HepG2 (cell line): ENCODE data around the gene FMNL1. TPM values are rescaled to one million over a fixed set of nuclear protein-coding genes. Genes with fewer than 3 reads are reported as not detected.

Source experiments
- AHR ChIP-seq: IDR thresholded peaks from 2 replicates; pipeline ENCODE4 v1.6.1; 2018; ENCODE audit warnings: missing genetic modification reagents, missing compliant biosample characterization
- ATF7 ChIP-seq, 2 experiments: fragments of 450-650 bp in 1 of 2; sonication (generic) in 1 of 2; formaldehyde crosslinking in 1 of 2; IDR thresholded peaks; 2 replicates each; pipeline versions ENCODE4 v1.4.0 to v1.6.1; 2016 to 2020; ENCODE audit warnings: antibody characterized with exemption in 1 of 2, mild to moderate bottlenecking in 1 of 2, missing genetic modification reagents in 1 of 2
- ATRX ChIP-seq: sonication (generic); formaldehyde crosslinking; IDR thresholded peaks from 2 replicates; pipeline ENCODE4 v1.4.0; 2020; ENCODE audit warnings: missing genetic modification reagents, borderline replicate concordance
- BRF2 ChIP-seq: sonication (generic); formaldehyde crosslinking; IDR thresholded peaks from 2 replicates; pipeline ENCODE4 v1.8.1; 2022; ENCODE audit warnings: mild to moderate bottlenecking, missing genetic modification reagents
- CBFB ChIP-seq: sonication (generic); formaldehyde crosslinking; IDR thresholded peaks from 2 replicates; pipeline ENCODE4 v1.4.0; 2020; ENCODE audit warnings: missing genetic modification reagents
- FOXK2 ChIP-seq: fragments of 450-650 bp; IDR thresholded peaks from 2 replicates; pipeline ENCODE4 v1.6.1; 2016
- GZF1 ChIP-seq: sonication (generic); formaldehyde crosslinking; IDR thresholded peaks from 2 replicates; pipeline ENCODE4 v1.5.1; 2020; ENCODE audit warnings: mild to moderate bottlenecking, missing genetic modification reagents
- IRF9 ChIP-seq: sonication (generic); formaldehyde crosslinking; IDR thresholded peaks from 2 replicates; pipeline ENCODE4 v1.8.0; 2022; ENCODE audit warnings: missing genetic modification reagents, mild to moderate bottlenecking, borderline replicate concordance
- KDM5A ChIP-seq: fragments of 200-600 bp; sonication (generic); IDR thresholded peaks from 2 replicates; pipeline ENCODE4 v1.7.0; 2018; ENCODE audit warnings: antibody characterized with exemption, mild to moderate bottlenecking, low read length, borderline replicate concordance
- MAFK ChIP-seq, 2 experiments: IDR thresholded peaks in 1 of 2; conservative IDR thresholded peaks in 1 of 2; 2 replicates each; pipeline ENCODE4 v1.6.1; 2011; ENCODE audit warnings: improper control_type of control experiment in 2 of 2, low read length in 2 of 2
- MBNL3 ChIP-seq: fragments of 250-450 bp; sonication (Bioruptor Pico); conservative IDR thresholded peaks from 2 replicates; pipeline ENCODE4 v1.8.0; 2022; ENCODE audit warnings: mild to moderate bottlenecking, inconsistent platforms
- MTF2 ChIP-seq: sonication (generic); formaldehyde crosslinking; IDR thresholded peaks from 2 replicates; pipeline ENCODE4 v1.5.0; 2020; ENCODE audit warnings: missing genetic modification reagents, borderline replicate concordance
- NCOA2 ChIP-seq: sonication (generic); formaldehyde crosslinking; IDR thresholded peaks from 2 replicates; pipeline ENCODE4 v1.8.0; 2022; ENCODE audit warnings: inconsistent platforms
- NCOA5 ChIP-seq: sonication (generic); formaldehyde crosslinking; IDR thresholded peaks from 2 replicates; pipeline ENCODE4 v1.4.0; 2020; ENCODE audit warnings: missing genetic modification reagents
- PAWR ChIP-seq: sonication (generic); formaldehyde crosslinking; IDR thresholded peaks from 2 replicates; pipeline ENCODE4 v1.4.0; 2020; ENCODE audit warnings: missing genetic modification reagents, mild to moderate bottlenecking, borderline replicate concordance
- RELA ChIP-seq: sonication (generic); formaldehyde crosslinking; IDR thresholded peaks from 2 replicates; pipeline ENCODE4 v1.4.0; 2020; ENCODE audit warnings: missing genetic modification reagents
- RFX3 ChIP-seq: IDR thresholded peaks from 2 replicates; pipeline ENCODE4 v1.6.1; 2016; ENCODE audit warnings: missing biosample characterization, missing genetic modification reagents
- RXRA ChIP-seq: sonication (generic); formaldehyde crosslinking; IDR thresholded peaks from 2 replicates; pipeline ENCODE4 v1.5.1; 2020; ENCODE audit warnings: missing genetic modification reagents
- SALL1 ChIP-seq: sonication (generic); formaldehyde crosslinking; IDR thresholded peaks from 2 replicates; pipeline ENCODE4 v1.8.0; 2022; ENCODE audit warnings: mild to moderate bottlenecking, missing genetic modification reagents
- SOX5 ChIP-seq: IDR thresholded peaks from 2 replicates; pipeline ENCODE4 v1.6.1; 2016; ENCODE audit warnings: borderline replicate concordance
- STAG1 ChIP-seq: sonication (generic); formaldehyde crosslinking; IDR thresholded peaks from 2 replicates; pipeline ENCODE4 v1.4.0; 2020; ENCODE audit warnings: missing genetic modification reagents
- ZBTB37 ChIP-seq: sonication (generic); formaldehyde crosslinking; IDR thresholded peaks from 2 replicates; pipeline ENCODE4 v1.4.0; 2020; ENCODE audit warnings: mild to moderate bottlenecking, missing genetic modification reagents
- ZNF253 ChIP-seq: sonication (generic); formaldehyde crosslinking; IDR thresholded peaks from 2 replicates; pipeline ENCODE4 v1.8.0; 2022; ENCODE audit warnings: mild to moderate bottlenecking, missing genetic modification reagents, borderline replicate concordance
- ZNF3 ChIP-seq: IDR thresholded peaks from 2 replicates; pipeline ENCODE4 v1.7.0; 2017; ENCODE audit warnings: inconsistent platforms
- ZNF367 ChIP-seq: sonication (generic); formaldehyde crosslinking; IDR thresholded peaks from 2 replicates; pipeline ENCODE4 v1.4.0; 2020; ENCODE audit warnings: missing genetic modification reagents, borderline replicate concordance
- ZNF569 ChIP-seq: sonication (generic); formaldehyde crosslinking; IDR thresholded peaks from 2 replicates; pipeline ENCODE4 v1.5.0; 2020; ENCODE audit warnings: mild to moderate bottlenecking, missing genetic modification reagents, moderate library complexity, borderline replicate concordance
- ZNF672 ChIP-seq: sonication (generic); formaldehyde crosslinking; IDR thresholded peaks from 2 replicates; pipeline ENCODE4 v1.8.1; 2022; ENCODE audit warnings: missing genetic modification reagents
- ZSCAN12 ChIP-seq: sonication (generic); formaldehyde crosslinking; IDR thresholded peaks from 2 replicates; pipeline ENCODE4 v1.9.0; 2021; ENCODE audit warnings: mild to moderate bottlenecking, missing genetic modification reagents
- polyA plus RNA-seq, 8 experiments: library from polyadenylated mRNA; depleted of rRNA in 3 of 8; stranded (reverse) in 7 of 8; unstranded in 1 of 8; fragments of >200 nt; fragmentation: Illumina TruSeq in 4 of 8; extraction: Trizol in 4 of 8; gene quantifications; 2 replicates each; pipeline versions ENCODE4 v1.2.1 to v1.2.3, GENCODE V29; 2011 to 2016; ENCODE audit warnings: low read depth in 4 of 8, missing spikeins in 1 of 8, mixed read lengths in 1 of 8; ENCODE audit not compliant: insufficient read depth in 1 of 8
- total RNA-seq, 5 experiments: library from RNA; depleted of rRNA; stranded (reverse); fragments of >200 nt; fragmentation: Illumina TruSeq; extraction: Trizol; gene quantifications; 2 replicates each; pipeline ENCODE4 v1.2.3, GENCODE V29; 2016; ENCODE audit warnings: low read depth in 1 of 5
- TF ChIP-seq, protein P1 (sequence below): sonication (generic); formaldehyde crosslinking; IDR thresholded peaks from 2 replicates; pipeline ENCODE4 v1.8.0; 2022; ENCODE audit warnings: mild to moderate bottlenecking, missing genetic modification reagents, moderate library complexity

Gene FMNL1
- total and polyA plus RNA-seq, 2 of the 13 experiments (the other 11 are each of a cell fraction or from before 2014, with no cell fraction given): 0.53 to 0.70 TPM

GRCh38 chr17:45277216-45277849, 55.6 kb downstream of the FMNL1 start (continued):
- 0 out of 2 replicates have a peak, but pooled peaks have one; percentile 50 for TF ChIP-seq ZBTB37 (CRISPR knock-in tag)
- no peak for TF ChIP-seq BRF2 (CRISPR knock-in tag)
- no peak for TF ChIP-seq MBNL3 (CRISPR knock-in tag)
- TF ChIP-seq ZNF367 (CRISPR knock-in tag): no peak
- no peak for TF ChIP-seq ATF7 (IDR thresholded peaks at IDR 0.05)
- TF ChIP-seq ATF7 (CRISPR knock-in tag; IDR thresholded peaks at IDR 0.05): no peak
- TF ChIP-seq KDM5A: no peak
- no peak for TF ChIP-seq FOXK2
- no peak for TF ChIP-seq AHR (CRISPR knock-in tag)
- TF ChIP-seq ZNF569 (CRISPR knock-in tag): no peak
- no peak for TF ChIP-seq RFX3 (CRISPR knock-in tag)
- no peak for TF ChIP-seq ATRX (CRISPR knock-in tag)
- no peak for TF ChIP-seq RELA
- TF ChIP-seq MTF2 (CRISPR knock-in tag): no peak
- no peak for TF ChIP-seq ZNF672 (CRISPR knock-in tag)
- no peak for TF ChIP-seq CBFB (CRISPR knock-in tag)
- TF ChIP-seq NCOA5 (CRISPR knock-in tag): no peak
- no peak for TF ChIP-seq IRF9
- no peak for TF ChIP-seq ZNF3 (CRISPR knock-in tag)
- TF ChIP-seq ZNF253 (CRISPR knock-in tag): no peak
- peak; percentile 93 for TF ChIP-seq STAG1 (CRISPR knock-in tag)
- TF ChIP-seq NCOA2: no peak
- peak; percentile 100 for TF ChIP-seq MAFK (conservative IDR thresholded peaks at IDR 0.05 in 1 of 2, IDR thresholded peaks at IDR 0.05 in 1 of 2; ENCODE audit: low read length in 2 of 2)
- no peak for TF ChIP-seq ZSCAN12
- TF ChIP-seq GZF1: no peak
- no peak for TF ChIP-seq PAWR (CRISPR knock-in tag)
- peak; percentile 64 for TF ChIP-seq SALL1
- TF ChIP-seq RXRA (CRISPR knock-in tag): peak; percentile 21; the same call in 1 of the 2 replicates
- 0 out of 2 replicates have a peak, but pooled peaks have one; percentile 10 for TF ChIP-seq SOX5 (CRISPR knock-in tag)
- TF ChIP-seq, protein P1, sequence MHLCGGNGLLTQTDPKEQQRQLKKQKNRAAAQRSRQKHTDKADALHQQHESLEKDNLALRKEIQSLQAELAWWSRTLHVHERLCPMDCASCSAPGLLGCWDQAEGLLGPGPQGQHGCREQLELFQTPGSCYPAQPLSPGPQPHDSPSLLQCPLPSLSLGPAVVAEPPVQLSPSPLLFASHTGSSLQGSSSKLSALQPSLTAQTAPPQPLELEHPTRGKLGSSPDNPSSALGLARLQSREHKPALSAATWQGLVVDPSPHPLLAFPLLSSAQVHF (CRISPR knock-in tag): no peak
